ENCODE data around the gene WDR36.

Gene WDR36

GRCh38 chr5:111106320-111106948 is 14.3 kb downstream of the WDR36 start:
- no peak for DNase-seq

GRCh38 chr5:111107371-111107770 is 15.2 kb downstream of the WDR36 start:
- no peak for DNase-seq

GRCh38 chr5:111111956-111112355 is 19.8 kb downstream of the WDR36 start:
- no peak for DNase-seq

- no peak for DNase-seq
Measured at GRCh38 chr5:111113678-111114077, 21.5 kb downstream of the WDR36 start.

- no peak for DNase-seq
Measured at GRCh38 chr5:111115229-111115628, 23.1 kb downstream of the WDR36 start.

- no peak for DNase-seq
Measured at GRCh38 chr5:111116550-111116949, 24.4 kb downstream of the WDR36 start.

GRCh38 chr5:111117136-111117535 is 25.0 kb downstream of the WDR36 start:
- DNase-seq, result no peak

GRCh38 chr5:111119221-111119620 is 27.1 kb downstream of the WDR36 start:
- no peak for DNase-seq

- DNase-seq, result no peak
Measured at GRCh38 chr5:111119856-111120255, 27.7 kb downstream of the WDR36 start.

- DNase-seq, result no peak
Measured at GRCh38 chr5:111120911-111121310, 28.8 kb downstream of the WDR36 start.

- DNase-seq, result no peak
Measured at GRCh38 chr5:111121926-111122325, 29.8 kb downstream of the WDR36 start.

GRCh38 chr5:111122398-111122797 is 30.2 kb downstream of the WDR36 start:
- DNase-seq, result no peak

- no peak for DNase-seq
Measured at GRCh38 chr5:111124793-111125192, 32.6 kb downstream of the WDR36 start.

- no peak for DNase-seq
Measured at GRCh38 chr5:111126896-111127295, 34.7 kb downstream of the WDR36 start.

- no peak for DNase-seq
Measured at GRCh38 chr5:111127453-111128195, 35.5 kb downstream of the WDR36 start.

GRCh38 chr5:111129938-111130337 is 37.8 kb downstream of the WDR36 start:
- no peak for DNase-seq

GRCh38 chr5:111131356-111131755 is 39.2 kb downstream of the WDR36 start:
- DNase-seq, result no peak

GRCh38 chr5:111132076-111132475 is 39.9 kb downstream of the WDR36 start:
- DNase-seq, result no peak

- no peak for DNase-seq
Measured at GRCh38 chr5:111132731-111133435, 40.7 kb downstream of the WDR36 start.

- DNase-seq, result no peak
Measured at GRCh38 chr5:111133436-111133751, 41.2 kb downstream of the WDR36 start.

GRCh38 chr5:111134087-111134486 is 41.9 kb downstream of the WDR36 start:
- no peak for DNase-seq

- DNase-seq, result no peak
Measured at GRCh38 chr5:111134864-111135263, 42.7 kb downstream of the WDR36 start.

- no peak for DNase-seq
Measured at GRCh38 chr5:111135363-111135762, 43.2 kb downstream of the WDR36 start.

GRCh38 chr5:111135946-111136345 is 43.8 kb downstream of the WDR36 start:
- no peak for DNase-seq

Data from KG1 (cell line).